GM19099 (cell line): Measurements from ENCODE around the gene PTPRS.

Source experiments
- POLR2A ChIP-seq: IDR thresholded peaks from 3 replicates; pipeline ENCODE4 v1.6.1; 2011; ENCODE audit warnings: low read depth; ENCODE audit not compliant: insufficient read length; ENCODE audit errors: extremely low read depth

The PTPRS gene

GRCh38 chr19:5326986-5327623, 13.5 kb downstream of the PTPRS start:
- no peak for TF ChIP-seq POLR2A

GRCh38 chr19:5326545-5326944, 14.1 kb downstream of the PTPRS start:
- no peak for TF ChIP-seq POLR2A

GRCh38 chr19:5324947-5325346, 15.7 kb downstream of the PTPRS start:
- no peak for TF ChIP-seq POLR2A

- no peak for TF ChIP-seq POLR2A
These were observed 17.2 kb downstream of the PTPRS start for GRCh38 chr19:5323475-5323811.

GRCh38 chr19:5321851-5322681, 18.5 kb downstream of the PTPRS start:
- no peak for TF ChIP-seq POLR2A

GRCh38 chr19:5321066-5321642, 19.5 kb downstream of the PTPRS start:
- TF ChIP-seq POLR2A, result no peak

GRCh38 chr19:5319516-5319915, 21.1 kb downstream of the PTPRS start:
- no peak for TF ChIP-seq POLR2A

- TF ChIP-seq POLR2A, result no peak
These were observed 22.3 kb downstream of the PTPRS start for GRCh38 chr19:5318306-5318705.

- TF ChIP-seq POLR2A, result no peak
These were observed 23.3 kb downstream of the PTPRS start for GRCh38 chr19:5317321-5317720.

- no peak for TF ChIP-seq POLR2A
These were observed 24.5 kb downstream of the PTPRS start for GRCh38 chr19:5316138-5316537.

GRCh38 chr19:5314907-5315298, 25.7 kb downstream of the PTPRS start:
- no peak for TF ChIP-seq POLR2A

GRCh38 chr19:5314012-5314906, 26.4 kb downstream of the PTPRS start:
- TF ChIP-seq POLR2A, result no peak

- TF ChIP-seq POLR2A, result no peak
These were observed 27.3 kb downstream of the PTPRS start for GRCh38 chr19:5313307-5313706.

- no peak for TF ChIP-seq POLR2A
These were observed 28.6 kb downstream of the PTPRS start for GRCh38 chr19:5312058-5312457.
